ENCODE data around the gene ORMDL1. TPM values are rescaled to one million over a fixed set of nuclear protein-coding genes. Genes with fewer than 3 reads are reported as not detected.

Gene ORMDL1
- total and polyA plus RNA-seq, 2 of the 4 experiments (the other 2 are of a cell fraction) = 35.8 to 66.8 TPM

DNA sequence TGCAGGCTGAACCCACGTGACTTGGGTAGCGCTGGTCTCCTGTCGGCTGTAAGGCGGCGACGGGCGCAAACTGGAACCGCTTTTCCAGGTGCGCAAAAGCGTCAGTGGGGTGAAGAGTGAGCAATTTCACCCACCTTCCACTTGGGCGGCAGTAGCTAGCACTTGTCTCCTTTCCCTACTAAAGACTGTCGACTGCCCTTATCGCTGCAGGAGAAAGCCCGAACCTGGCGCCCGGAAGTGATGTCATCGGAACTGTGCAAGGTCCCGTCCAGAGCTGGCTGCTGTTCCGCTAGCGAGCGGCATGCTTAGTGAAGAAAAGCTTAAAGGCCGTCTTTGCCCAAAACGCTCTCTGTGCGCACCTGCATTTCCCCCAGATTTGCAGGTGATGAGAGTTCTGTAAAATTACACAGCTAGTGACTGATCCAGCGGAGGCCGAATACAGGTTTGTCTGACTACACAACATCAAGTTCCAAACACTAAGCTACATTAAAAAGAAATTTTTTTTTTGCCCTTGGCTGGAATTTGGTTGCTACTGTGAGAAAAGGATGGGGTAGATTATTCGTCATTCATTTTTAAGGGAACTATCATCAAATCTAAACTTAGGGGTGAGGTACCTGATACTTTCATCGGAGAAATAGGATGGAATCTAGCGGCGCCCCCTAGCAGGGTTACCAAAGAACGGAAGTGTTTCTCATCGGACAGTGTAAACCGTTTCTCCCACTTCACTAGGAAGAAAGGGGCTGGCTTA, 21.4 kb downstream of the ORMDL1 start, which contains the start of gene OSGEPL1 (continued):
- TF ChIP-seq, protein P1, sequence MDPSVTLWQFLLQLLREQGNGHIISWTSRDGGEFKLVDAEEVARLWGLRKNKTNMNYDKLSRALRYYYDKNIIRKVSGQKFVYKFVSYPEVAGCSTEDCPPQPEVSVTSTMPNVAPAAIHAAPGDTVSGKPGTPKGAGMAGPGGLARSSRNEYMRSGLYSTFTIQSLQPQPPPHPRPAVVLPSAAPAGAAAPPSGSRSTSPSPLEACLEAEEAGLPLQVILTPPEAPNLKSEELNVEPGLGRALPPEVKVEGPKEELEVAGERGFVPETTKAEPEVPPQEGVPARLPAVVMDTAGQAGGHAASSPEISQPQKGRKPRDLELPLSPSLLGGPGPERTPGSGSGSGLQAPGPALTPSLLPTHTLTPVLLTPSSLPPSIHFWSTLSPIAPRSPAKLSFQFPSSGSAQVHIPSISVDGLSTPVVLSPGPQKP (IDR thresholded peaks at IDR 0.05; ENCODE audit: borderline replicate concordance, low read depth, low read length) = no peak

DNA sequence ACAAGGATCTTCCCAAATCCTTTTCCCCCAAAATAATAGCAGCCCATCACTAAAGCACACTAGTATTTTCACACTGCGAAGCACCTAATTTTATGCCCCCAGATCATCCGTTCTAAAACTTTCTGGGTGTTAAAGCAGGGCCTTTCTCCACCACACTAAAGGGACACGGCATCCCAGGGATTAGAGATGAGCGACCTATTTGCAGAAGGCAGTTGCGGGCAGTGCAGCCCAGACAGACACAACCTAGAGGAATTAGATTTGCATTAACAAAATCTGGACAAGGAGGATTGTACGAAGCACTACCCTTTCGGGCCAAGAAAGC, 21.9 kb downstream of the ORMDL1 start:
- 0% methylated on average over 1 of the region's 7 CpGs; no CpG with 5 or more reads in 1 of the 2 experiments for WGBS, 2 experiments (ENCODE audit: extremely low coverage in 2 of 2, insufficient read length in 1 of 2)
- Histone ChIP-seq H3K36me3 (ENCODE audit: control insufficient read depth, insufficient read depth, low read length) (peaks cover 2% of the 10 kb centered on the region; the same call in 1 of the 2 replicates), H3K14ac (replicated peaks; ENCODE audit: low read depth, low read length) (peak overlapping the region; percentile 91), H4K91ac (ENCODE audit: insufficient read depth, low read depth, low read length) (peak overlapping the region; percentile 65), H4K20me1 (ENCODE audit: insufficient read depth, low read length) (no peaks in the 10 kb centered on the region), H3K9me3 (ENCODE audit: control insufficient read depth, insufficient read depth, low read length) (no peaks in the 10 kb centered on the region), H2BK15ac (ENCODE audit: low read depth, low read length) (0 out of 3 replicates have a peak overlapping the region, but pooled peaks have one; percentile 48), H3K56ac (ENCODE audit: extremely low read depth, insufficient read depth, low read length) (peak overlapping the region; percentile 99), H2BK120ac (ENCODE audit: low read depth, low read length) (peak overlapping the region; percentile 82), H3K9me1 (ENCODE audit: insufficient read depth, low read length) (no peaks in the 10 kb centered on the region), H2AK5ac (ENCODE audit: low read depth, low read length) (no peak overlapping the region; the same call in 1 of the 2 replicates), H4K8ac (ENCODE audit: low read depth in 2 of 2, low read length in 2 of 2) (peak overlapping the region; percentile 97 to 99), H3K4me1 (ENCODE audit: control insufficient read depth, insufficient read depth, low read length) (no peaks in the 10 kb centered on the region), H2BK20ac (ENCODE audit: low read depth, low read length) (no peak overlapping the region), H2AK9ac (replicated peaks; ENCODE audit: low read depth, low read length, poor library complexity) (peak overlapping the region; percentile 68), H3K4me3 (ENCODE audit: insufficient read depth, low read depth, low read length) (peak overlapping the region; percentile 69), H3K9ac (ENCODE audit: low read depth, low read length) (peak overlapping the region; percentile 75), H2AFZ (replicated peaks; ENCODE audit: low read length, poor library complexity) (peak overlapping the region; percentile 100), H3K27ac (ENCODE audit: insufficient read depth, low read length) (peak overlapping the region; percentile 70), H3K4ac (ENCODE audit: low read depth, low read length) (peak overlapping the region; percentile 96), H3K23ac (ENCODE audit: low read depth, low read length) (peak overlapping the region; percentile 86), H3K18ac (ENCODE audit: low read depth, low read length) (no peak overlapping the region), H4K5ac (ENCODE audit: low read depth, low read length) (peak overlapping the region; percentile 77), H2BK5ac (ENCODE audit: low read depth, low read length, poor library complexity, severe bottlenecking) (no peak overlapping the region), H3K4me2 (ENCODE audit: low read depth, low read length) (peak overlapping the region; percentile 88), H3K27me3 (ENCODE audit: control insufficient read depth, insufficient read depth, low read length) (no peaks in the 10 kb centered on the region), H3K79me1 (ENCODE audit: low read depth in 1 of 2, low read length in 2 of 2) (peaks cover 0 to 6% of the 10 kb centered on the region in 2 experiments; a peak in 2 of 4 replicates)
- dilution Hi-C loops (cut with HindIII; ENCODE audit: low sequenced_read_pairs, unreplicated experiment) = no loop called here
- in situ Hi-C loops (cut with MboI; ENCODE audit: low sequenced_read_pairs) = no loop called here
- intact Hi-C loops (cut with micrococcal nuclease) = loop anchor here (1.0 kb wide), 1 partner anchor 88 kb away; the partner anchor contains the start of gene ANKAR
- BruUV-seq (replicated peaks) = no TSS peak
- ChIA-PET POLR2A (ENCODE audit: unreplicated experiment) (interaction anchor here (0.6 to 1.0 kb wide), 2 partner anchors 22 to 37 kb away, joined by 3 to 4 read pairs; partner anchors contain the start of genes ORMDL1 and PMS1), CTCF (interaction anchor here (0.5 to 2.9 kb wide), 8 partner anchors 13 to 632 kb away, joined by 3 to 20 read pairs (median 4); no protein-coding TSS in a partner anchor)
- no peak for DNase-seq
- ATAC-seq (ENCODE audit: low read depth) = no peak
- TF ChIP-seq MAFK (IDR thresholded peaks at IDR 0.05; ENCODE audit: low read depth, low read length) = no peak
- TF ChIP-seq, protein P2, sequence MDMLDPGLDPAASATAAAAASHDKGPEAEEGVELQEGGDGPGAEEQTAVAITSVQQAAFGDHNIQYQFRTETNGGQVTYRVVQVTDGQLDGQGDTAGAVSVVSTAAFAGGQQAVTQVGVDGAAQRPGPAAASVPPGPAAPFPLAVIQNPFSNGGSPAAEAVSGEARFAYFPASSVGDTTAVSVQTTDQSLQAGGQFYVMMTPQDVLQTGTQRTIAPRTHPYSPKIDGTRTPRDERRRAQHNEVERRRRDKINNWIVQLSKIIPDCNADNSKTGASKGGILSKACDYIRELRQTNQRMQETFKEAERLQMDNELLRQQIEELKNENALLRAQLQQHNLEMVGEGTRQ (IDR thresholded peaks at IDR 0.05; ENCODE audit: low read depth, low read length) = no peak
- no peak for TF ChIP-seq SMC3 (IDR thresholded peaks at IDR 0.05; ENCODE audit: low read depth, low read length)
- no peak for TF ChIP-seq CHD1 (IDR thresholded peaks at IDR 0.05; ENCODE audit: low read depth, low read length)
- TF ChIP-seq RAD21 (IDR thresholded peaks at IDR 0.05; ENCODE audit: low read length) = no peak
- no peak for TF ChIP-seq MAZ (IDR thresholded peaks at IDR 0.05; ENCODE audit: borderline replicate concordance, low read depth, low read length)
- TF ChIP-seq FOS (IDR thresholded peaks at IDR 0.05; ENCODE audit: low read depth, low read length) = no peak
- TF ChIP-seq RFX5 (IDR thresholded peaks at IDR 0.05; ENCODE audit: low read depth, low read length) = no peak
- TF ChIP-seq BHLHE40 (IDR thresholded peaks at IDR 0.05; ENCODE audit: low read depth, low read length) = no peak
- TF ChIP-seq, protein P3, sequence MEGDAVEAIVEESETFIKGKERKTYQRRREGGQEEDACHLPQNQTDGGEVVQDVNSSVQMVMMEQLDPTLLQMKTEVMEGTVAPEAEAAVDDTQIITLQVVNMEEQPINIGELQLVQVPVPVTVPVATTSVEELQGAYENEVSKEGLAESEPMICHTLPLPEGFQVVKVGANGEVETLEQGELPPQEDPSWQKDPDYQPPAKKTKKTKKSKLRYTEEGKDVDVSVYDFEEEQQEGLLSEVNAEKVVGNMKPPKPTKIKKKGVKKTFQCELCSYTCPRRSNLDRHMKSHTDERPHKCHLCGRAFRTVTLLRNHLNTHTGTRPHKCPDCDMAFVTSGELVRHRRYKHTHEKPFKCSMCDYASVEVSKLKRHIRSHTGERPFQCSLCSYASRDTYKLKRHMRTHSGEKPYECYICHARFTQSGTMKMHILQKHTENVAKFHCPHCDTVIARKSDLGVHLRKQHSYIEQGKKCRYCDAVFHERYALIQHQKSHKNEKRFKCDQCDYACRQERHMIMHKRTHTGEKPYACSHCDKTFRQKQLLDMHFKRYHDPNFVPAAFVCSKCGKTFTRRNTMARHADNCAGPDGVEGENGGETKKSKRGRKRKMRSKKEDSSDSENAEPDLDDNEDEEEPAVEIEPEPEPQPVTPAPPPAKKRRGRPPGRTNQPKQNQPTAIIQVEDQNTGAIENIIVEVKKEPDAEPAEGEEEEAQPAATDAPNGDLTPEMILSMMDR (conservative IDR thresholded peaks at IDR 0.05; ENCODE audit: low read depth, low read length) = no peak
- no peak for TF ChIP-seq RCOR1 (IDR thresholded peaks at IDR 0.05; ENCODE audit: insufficient replicate concordance, low read length)

Data from IMR-90 (cell line).